Body of pancreas (tissue), 4 donors: ENCODE results near the gene PALM3. TPM values are rescaled to one million over a fixed set of nuclear protein-coding genes. Genes with fewer than 3 reads are reported as not detected.

ENCODE experiments used
- ATAC-seq: fragments of 150-250 bp; one replicate; pipeline ENCODE4 v1.9.1; 2016
- DNase-seq, 4 donors: peaks; one replicate each; pipeline ENCODE4 v3.0.0-alpha.2; 2019
- H3K27ac ChIP-seq, 4 donors: fragments of 200-600 bp; sonication (generic); 1 replicate in 3 of 4; 2 replicates in 1 of 4; pipeline versions ENCODE4 v1.5.1 to v1.6.1; 2016 to 2019; ENCODE audit warnings: mild to moderate bottlenecking in 1 of 4, mixed read lengths in 1 of 4, moderate library complexity in 1 of 4
- H3K27me3 ChIP-seq, 2 donors: fragments of 200-600 bp; sonication (generic); one replicate each; pipeline ENCODE4 v1.6.0; 2016; ENCODE audit warnings: mild to moderate bottlenecking in 1 of 2
- H3K36me3 ChIP-seq, 2 donors: fragments of 200-600 bp; sonication (generic); replicated peaks in 1 of 2; 2 replicates each; pipeline ENCODE4 v1.5.1; 2016; ENCODE audit warnings: low read depth in 2 of 2; ENCODE audit not compliant: insufficient read depth in 1 of 2
- H3K4me1 ChIP-seq: fragments of 200-600 bp; sonication (generic); one replicate; pipeline ENCODE4 v1.6.0; 2016
- H3K4me3 ChIP-seq, 2 donors: fragments of 200-600 bp; sonication (generic); 1 replicate in 1 of 2; 2 replicates in 1 of 2; pipeline ENCODE4 v1.5.1; 2016 to 2019
- H3K9me3 ChIP-seq, 3 donors: fragments of 200-600 bp; sonication (generic); 1 replicate in 2 of 3; 2 replicates in 1 of 3; pipeline ENCODE4 v1.5.1; 2016
- CTCF ChIP-seq, 7 experiments: fragments of 450-650 bp in 4 of 7; fragments of 200-600 bp in 3 of 7; sonication (generic) in 3 of 7; IDR thresholded peaks; one replicate each; pipeline ENCODE4 v1.5.1; 2016 to 2019; ENCODE audit warnings: antibody characterized with exemption in 7 of 7
- POLR2A ChIP-seq, 3 donors: fragments of 450-650 bp; IDR thresholded peaks; one replicate each; pipeline ENCODE4 v1.6.1; 2016; ENCODE audit warnings: antibody characterized with exemption in 3 of 3, mild to moderate bottlenecking in 2 of 3
- WGBS, 2 donors: methylation state at CpG; one replicate each; pipeline ENCODE4 v1.1.5; 2017; 5-methylcytosine and 5-hydroxymethylcytosine counted together
- intact Hi-C: fragments of 100-400 bp; cut with DNase I; formaldehyde crosslinking; loops from one replicate; pipeline ENCODE4 v1.15.1; 2023
- total RNA-seq, 2 donors: library from RNA; depleted of rRNA; stranded (reverse); fragments of >200 nt; gene quantifications; one replicate each; pipeline ENCODE4 v1.1.0, GENCODE V29; 2016

Gene PALM3
- total RNA-seq, 2 donors from 2014 or later = 17.4 to 28.3 TPM

GRCh38 chr19:14106840-14107239 lies 45.0 kb upstream of the PALM3 start:
- 86% methylated on average over 9 of the region's 16 CpGs; no CpG with 5 or more reads in 1 of the 2 donors for WGBS, 2 donors
- Histone ChIP-seq H3K27ac (no peak overlapping the region), H3K9me3 (no peaks in the 10 kb centered on the region), H3K4me1 (no peaks in the 10 kb centered on the region), H3K4me3 (no peak overlapping the region), H3K36me3 (peaks cover 2 to 6% of the 10 kb centered on the region in 2 donors), H3K27me3 (no peaks in the 10 kb centered on the region)
- DNase-seq (no peak), ATAC-seq (no peak)
- TF ChIP-seq CTCF (IDR thresholded peaks at IDR 0.05) (no peak), POLR2A (IDR thresholded peaks at IDR 0.05) (no peak)
- intact Hi-C loops = no loop called here

GRCh38 chr19:14105680-14106079 lies 43.8 kb upstream of the PALM3 start:
- H3K9me3 ChIP-seq = no peaks in the 10 kb centered on the region
- H3K27ac ChIP-seq = no peak overlapping the region
- no peaks in the 10 kb centered on the region for H3K4me1 ChIP-seq
- intact Hi-C loops = no loop called here
- peaks cover 2 to 6% of the 10 kb centered on the region in 2 donors for H3K36me3 ChIP-seq
- ATAC-seq (no peak), DNase-seq (no peak)
- H3K27me3 ChIP-seq = no peaks in the 10 kb centered on the region
- TF ChIP-seq CTCF (IDR thresholded peaks at IDR 0.05) = no peak
- H3K4me3 ChIP-seq = no peak overlapping the region
- WGBS, 2 donors = 91 to 95% methylated on average over 6 to 8 of the region's 8 CpGs

- DNase-seq = no peak
- H3K4me3 ChIP-seq = no peak overlapping the region
- peaks cover 2 to 6% of the 10 kb centered on the region in 2 donors for H3K36me3 ChIP-seq
- 93% methylated on average over 1 of the region's 1 CpG; no CpG with 5 or more reads in 1 of the 2 donors for WGBS, 2 donors
- no peaks in the 10 kb centered on the region for H3K4me1 ChIP-seq
- no peak overlapping the region for H3K27ac ChIP-seq
- ATAC-seq = no peak
- intact Hi-C loops = no loop called here
- TF ChIP-seq POLR2A (IDR thresholded peaks at IDR 0.05) = no peak
- TF ChIP-seq CTCF (IDR thresholded peaks at IDR 0.05) = no peak
- no peaks in the 10 kb centered on the region for H3K9me3 ChIP-seq
- no peaks in the 10 kb centered on the region for H3K27me3 ChIP-seq
Observed at GRCh38 chr19:14103310-14103709, 41.4 kb upstream of the PALM3 start.

- Histone ChIP-seq H3K36me3 (peaks cover 2 to 6% of the 10 kb centered on the region in 2 donors), H3K4me1 (no peaks in the 10 kb centered on the region), H3K27ac (no peak overlapping the region), H3K9me3 (no peaks in the 10 kb centered on the region), H3K4me3 (no peak overlapping the region), H3K27me3 (no peaks in the 10 kb centered on the region)
- intact Hi-C loops = no loop called here
- 86 to 96% methylated on average over 9 to 10 of the region's 10 CpGs for WGBS, 2 donors
- TF ChIP-seq CTCF (IDR thresholded peaks at IDR 0.05) = no peak
- TF ChIP-seq POLR2A (IDR thresholded peaks at IDR 0.05) = no peak
- ATAC-seq = no peak
- DNase-seq = no peak
Observed at GRCh38 chr19:14102756-14103155, 40.9 kb upstream of the PALM3 start.

GRCh38 chr19:14102102-14102696 lies 40.3 kb upstream of the PALM3 start:
- intact Hi-C loops = no loop called here
- ATAC-seq = no peak
- H3K36me3 ChIP-seq = peaks cover 3 to 6% of the 10 kb centered on the region in 2 donors

More at GRCh38 chr19:14102102-14102696, 40.3 kb upstream of the PALM3 start:
- H3K4me1 ChIP-seq = no peaks in the 10 kb centered on the region
- no peak overlapping the region for H3K27ac ChIP-seq
- no peaks in the 10 kb centered on the region for H3K9me3 ChIP-seq
- 74% methylated on average over 9 to 11 of the region's 11 CpGs for WGBS, 2 donors
- no peak overlapping the region for H3K4me3 ChIP-seq
- H3K27me3 ChIP-seq = no peaks in the 10 kb centered on the region
- no peak for DNase-seq
- TF ChIP-seq POLR2A (IDR thresholded peaks at IDR 0.05) (no peak), CTCF (IDR thresholded peaks at IDR 0.05) (no peak)
